Fibroblast of pulmonary artery (primary cell): ENCODE results near the gene PNMA1.
"Not testable (repeated sequence)": the region's sequence is repeated elsewhere in the genome, so short reads cannot be mapped to it uniquely, and the experiment has no call there.

ENCODE experiments used
- DNase-seq: peaks from one replicate; pipeline ENCODE4 v3.0.0-alpha.2; 2010; ENCODE audit warnings: low read depth
- H3K4me3 ChIP-seq: replicated peaks from 2 replicates; pipeline ENCODE4 v1.5.1; 2011; ENCODE audit warnings: low read depth, mild to moderate bottlenecking, control low read depth, low read length, moderate library complexity
- CTCF ChIP-seq: IDR thresholded peaks from 2 replicates; pipeline ENCODE4 v1.5.1; 2011; ENCODE audit warnings: mild to moderate bottlenecking, control low read depth, low read length, inconsistent platforms; ENCODE audit errors: missing control alignments

PNMA1 gene

GRCh38 chr14:73714656-73715081 is 485 bp upstream of the PNMA1 start:
- no peak for DNase-seq
- H3K4me3 ChIP-seq: peak overlapping the region; percentile 84
- no peak for TF ChIP-seq CTCF

- TF ChIP-seq CTCF: no peak
- peak overlapping the region; percentile 84 for H3K4me3 ChIP-seq
Observed at GRCh38 chr14:73713206-73713802, 880 bp downstream of the PNMA1 start.

GRCh38 chr14:73712540-73713180 is 1.5 kb downstream of the PNMA1 start:
- no peak for DNase-seq
- TF ChIP-seq CTCF: no peak
- peak overlapping the region; percentile 84 for H3K4me3 ChIP-seq

More at GRCh38 chr14:73713206-73713802, 880 bp downstream of the PNMA1 start:
- no peak for DNase-seq

- peak overlapping the region; percentile 84 for H3K4me3 ChIP-seq
- DNase-seq: no peak
Observed at GRCh38 chr14:73712071-73712506, 2.1 kb downstream of the PNMA1 start.

GRCh38 chr14:73710737-73711136 is 3.4 kb downstream of the PNMA1 start:
- no peak for DNase-seq
- no peak for TF ChIP-seq CTCF
- H3K4me3 ChIP-seq: no peak overlapping the region

More at GRCh38 chr14:73712071-73712506, 2.1 kb downstream of the PNMA1 start:
- no peak for TF ChIP-seq CTCF

- DNase-seq: no peak
- no peak overlapping the region for H3K4me3 ChIP-seq
- TF ChIP-seq CTCF: no peak
Observed at GRCh38 chr14:73709904-73710469, 4.2 kb downstream of the PNMA1 start.

GRCh38 chr14:73708076-73708475 is 6.1 kb downstream of the PNMA1 start:
- not testable (repeated sequence) for DNase-seq, H3K4me3 ChIP-seq
